ENCODE data around the gene NUDCD2. TPM values are rescaled to one million over a fixed set of nuclear protein-coding genes. Genes with fewer than 3 reads are reported as not detected.
"Not testable (repeated sequence)": the region's sequence is repeated elsewhere in the genome, so short reads cannot be mapped to it uniquely, and the experiment has no call there.

Gene NUDCD2
- total RNA-seq, 1 experiment from 2014 or later: 56.8 TPM

GRCh38 chr5:163456029-163456589 lies 3.8 kb downstream of the NUDCD2 start:
- Histone ChIP-seq H3K9ac (ENCODE audit: low read length) (no peak overlapping the region), H3K4me3 (replicated peaks in 1 of 2; ENCODE audit: low read depth in 1 of 2, low read length in 2 of 2) (no peak overlapping the region), H3K27ac (ENCODE audit: low read depth, low read length) (no peak overlapping the region), H3K9me2 (ENCODE audit: insufficient read depth) (no peaks in the 10 kb centered on the region), H3K36me3 (ENCODE audit: control insufficient read depth in 1 of 2, insufficient read depth in 2 of 2, low read length in 2 of 2) (peaks cover 15 to 23% of the 10 kb centered on the region in 2 experiments), H3K9me3 (ENCODE audit: control insufficient read depth in 1 of 2, insufficient read depth in 1 of 2, low read depth in 1 of 2, low read length in 2 of 2) (no peaks in the 10 kb centered on the region), H4K20me1 (ENCODE audit: insufficient read depth) (no peaks in the 10 kb centered on the region), H3K27me3 (ENCODE audit: insufficient read depth, low read length) (no peaks in the 10 kb centered on the region), H3K4me1 (ENCODE audit: control insufficient read depth in 1 of 2, insufficient read depth in 2 of 2, low read length in 2 of 2) (peaks cover 3 to 12% of the 10 kb centered on the region in 2 experiments; a peak in 3 of 4 replicates), H3K4me2 (ENCODE audit: low read length) (no peak overlapping the region), H2AFZ (ENCODE audit: low read depth, low read length, poor library complexity, severe bottlenecking) (no peak overlapping the region), H3K79me2 (ENCODE audit: insufficient read depth, low read length) (peaks cover 56% of the 10 kb centered on the region)
- POLR2A ChIA-PET: no interaction called here
- BruUV-seq (replicated peaks): no TSS peak
- TF ChIP-seq POLR2A (IDR thresholded peaks at IDR 0.05; ENCODE audit: borderline replicate concordance, extremely low read depth, insufficient read depth, insufficient read length) (no peak), EZH2 (IDR thresholded peaks at IDR 0.05) (no peak)
- RAD21 ChIA-PET (ENCODE audit: low non-redundant PET in 1 of 2, low total read pairs in 2 of 2, uncharacterized antibody in 2 of 2, unreplicated experiment in 2 of 2): no interaction called here
- no peak for ATAC-seq
- CTCF ChIA-PET: no interaction called here
- no peak for DNase-seq (ENCODE audit: low read depth, low spot score)
- intact Hi-C loops (cut with micrococcal nuclease): no loop called here

DNA sequence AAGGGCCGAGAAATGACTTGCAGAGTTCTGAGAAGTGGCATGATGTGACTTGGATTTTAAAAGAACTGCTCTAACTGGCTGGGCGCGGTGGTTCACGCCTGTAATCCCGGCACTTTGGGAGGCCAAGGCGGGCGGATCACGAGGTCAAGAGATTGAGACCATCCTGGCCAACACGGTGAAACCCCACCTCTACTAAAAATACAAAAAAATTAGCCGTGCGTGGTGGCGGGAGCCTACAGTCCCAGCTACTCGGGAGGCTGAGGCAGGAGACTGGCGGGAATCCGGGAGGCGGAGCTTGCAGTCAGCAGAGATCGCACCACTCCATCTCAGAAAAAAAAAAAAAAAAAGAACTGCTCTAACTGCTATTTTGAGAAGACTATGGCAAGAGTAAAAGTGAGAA lies 4.5 kb downstream of the NUDCD2 start:
- H3K9ac ChIP-seq (ENCODE audit: low read length); H3K9me2 ChIP-seq (ENCODE audit: insufficient read depth); H3K9me3 ChIP-seq (ENCODE audit: control insufficient read depth in 1 of 2, insufficient read depth in 1 of 2, low read depth in 1 of 2, low read length in 2 of 2); CTCF ChIA-PET; ATAC-seq; H3K27me3 ChIP-seq (ENCODE audit: insufficient read depth, low read length); RAD21 ChIA-PET (ENCODE audit: low non-redundant PET in 1 of 2, low total read pairs in 2 of 2, uncharacterized antibody in 2 of 2, unreplicated experiment in 2 of 2); intact Hi-C loops (cut with micrococcal nuclease); H4K20me1 ChIP-seq (ENCODE audit: insufficient read depth); H3K27ac ChIP-seq (ENCODE audit: low read depth, low read length); H3K4me3 ChIP-seq (replicated peaks in 1 of 2; ENCODE audit: low read depth in 1 of 2, low read length in 2 of 2); H3K4me2 ChIP-seq (ENCODE audit: low read length); H2AFZ ChIP-seq (ENCODE audit: low read depth, low read length, poor library complexity, severe bottlenecking); BruUV-seq (replicated peaks); POLR2A ChIA-PET; DNase-seq (ENCODE audit: low read depth, low spot score): not testable (repeated sequence)
- Histone ChIP-seq H3K79me2 (ENCODE audit: insufficient read depth, low read length) (peaks cover 52% of the 10 kb centered on the region), H3K36me3 (ENCODE audit: control insufficient read depth in 1 of 2, insufficient read depth in 2 of 2, low read length in 2 of 2) (peaks cover 15 to 23% of the 10 kb centered on the region in 2 experiments), H3K4me1 (ENCODE audit: control insufficient read depth in 1 of 2, insufficient read depth in 2 of 2, low read length in 2 of 2) (peaks cover 3 to 12% of the 10 kb centered on the region in 2 experiments; a peak in 3 of 4 replicates)

DNA sequence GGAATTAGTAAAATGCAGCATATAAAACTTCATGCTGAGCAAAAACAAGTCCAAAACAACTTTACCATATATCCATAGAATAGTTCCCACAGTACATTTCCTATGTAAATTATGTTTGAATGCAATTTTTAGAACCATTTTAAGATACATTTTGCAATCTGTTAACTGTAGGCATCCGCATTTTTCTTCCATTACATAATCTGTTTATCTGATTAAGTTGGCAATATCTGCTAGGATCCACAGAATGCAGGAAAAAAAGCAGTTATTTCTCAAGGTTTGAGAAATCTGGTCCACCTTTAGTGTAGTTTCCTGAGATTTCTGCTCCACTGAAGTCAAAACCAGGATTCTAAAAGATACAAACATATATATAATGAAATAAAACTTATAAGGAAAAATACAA lies 6.2 kb downstream of the NUDCD2 start:
- intact Hi-C loops (cut with micrococcal nuclease): no loop called here
- H3K9ac ChIP-seq (ENCODE audit: low read length): no peak overlapping the region
- BruUV-seq (replicated peaks): no TSS peak
- H3K27ac ChIP-seq (ENCODE audit: low read depth, low read length): no peak overlapping the region
- POLR2A ChIA-PET: interaction anchor here (1.3 kb wide), 1 partner anchor 16 kb away, joined by 4 read pairs; the partner anchor contains the start of gene CCNG1
- H3K9me3 ChIP-seq (ENCODE audit: control insufficient read depth in 1 of 2, insufficient read depth in 1 of 2, low read depth in 1 of 2, low read length in 2 of 2): no peaks in the 10 kb centered on the region
- CTCF ChIA-PET: no interaction called here
- DNase-seq (ENCODE audit: low read depth, low spot score) (no peak), ATAC-seq (no peak)
- RAD21 ChIA-PET (ENCODE audit: low non-redundant PET in 1 of 2, low total read pairs in 2 of 2, uncharacterized antibody in 2 of 2, unreplicated experiment in 2 of 2): no interaction called here
- peaks cover 15 to 23% of the 10 kb centered on the region in 2 experiments for H3K36me3 ChIP-seq (ENCODE audit: control insufficient read depth in 1 of 2, insufficient read depth in 2 of 2, low read length in 2 of 2)
- no peak overlapping the region for H2AFZ ChIP-seq (ENCODE audit: low read depth, low read length, poor library complexity, severe bottlenecking)
- TF ChIP-seq, protein P1, sequence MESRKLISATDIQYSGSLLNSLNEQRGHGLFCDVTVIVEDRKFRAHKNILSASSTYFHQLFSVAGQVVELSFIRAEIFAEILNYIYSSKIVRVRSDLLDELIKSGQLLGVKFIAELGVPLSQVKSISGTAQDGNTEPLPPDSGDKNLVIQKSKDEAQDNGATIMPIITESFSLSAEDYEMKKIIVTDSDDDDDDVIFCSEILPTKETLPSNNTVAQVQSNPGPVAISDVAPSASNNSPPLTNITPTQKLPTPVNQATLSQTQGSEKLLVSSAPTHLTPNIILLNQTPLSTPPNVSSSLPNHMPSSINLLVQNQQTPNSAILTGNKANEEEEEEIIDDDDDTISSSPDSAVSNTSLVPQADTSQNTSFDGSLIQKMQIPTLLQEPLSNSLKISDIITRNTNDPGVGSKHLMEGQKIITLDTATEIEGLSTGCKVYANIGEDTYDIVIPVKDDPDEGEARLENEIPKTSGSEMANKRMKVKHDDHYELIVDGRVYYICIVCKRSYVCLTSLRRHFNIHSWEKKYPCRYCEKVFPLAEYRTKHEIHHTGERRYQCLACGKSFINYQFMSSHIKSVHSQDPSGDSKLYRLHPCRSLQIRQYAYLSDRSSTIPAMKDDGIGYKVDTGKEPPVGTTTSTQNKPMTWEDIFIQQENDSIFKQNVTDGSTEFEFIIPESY (IDR thresholded peaks at IDR 0.05; ENCODE audit: extremely low read depth, insufficient replicate concordance, low read length): no peak
- H3K27me3 ChIP-seq (ENCODE audit: insufficient read depth, low read length): no peaks in the 10 kb centered on the region
- no peaks in the 10 kb centered on the region for H4K20me1 ChIP-seq (ENCODE audit: insufficient read depth)
- H3K4me2 ChIP-seq (ENCODE audit: low read length): no peak overlapping the region
- H3K4me3 ChIP-seq (replicated peaks in 1 of 2; ENCODE audit: low read depth in 1 of 2, low read length in 2 of 2): no peak overlapping the region
- H3K9me2 ChIP-seq (ENCODE audit: insufficient read depth): no peaks in the 10 kb centered on the region
- H3K79me2 ChIP-seq (ENCODE audit: insufficient read depth, low read length): peaks cover 41% of the 10 kb centered on the region
- H3K4me1 ChIP-seq (ENCODE audit: control insufficient read depth in 1 of 2, insufficient read depth in 2 of 2, low read length in 2 of 2): peaks cover 3 to 9% of the 10 kb centered on the region in 2 experiments; a peak in 3 of 4 replicates

Data from HCT116 (cell line).